Measurements from ENCODE around the gene CFAP299. TPM values are rescaled to one million over a fixed set of nuclear protein-coding genes. Genes with fewer than 3 reads are reported as not detected.
"Not testable (repeated sequence)": the region's sequence is repeated elsewhere in the genome, so short reads cannot be mapped to it uniquely, and the experiment has no call there.

CFAP299 gene
- polyA plus RNA-seq, 6 donors from 2014 or later: not detected

GRCh38 chr4:80631861-80632260 lies 296.3 kb downstream of the CFAP299 start:
- DNase-seq: no peak
- Mint-ChIP-seq H3K27me3 (peaks cover 0 to 4% (median 0%) of the 10 kb centered on the region in 3 donors), H3K36me3 (no peaks in the 10 kb centered on the region), H3K27ac (no peak overlapping the region), H3K9me3 (peaks cover 0 to 16% (median 2%) of the 10 kb centered on the region in 7 donors), H3K4me3 (no peak overlapping the region), H3K4me1 (no peaks in the 10 kb centered on the region)
- no peak for ATAC-seq (ENCODE audit: low read depth in 2 of 2)

DNA sequence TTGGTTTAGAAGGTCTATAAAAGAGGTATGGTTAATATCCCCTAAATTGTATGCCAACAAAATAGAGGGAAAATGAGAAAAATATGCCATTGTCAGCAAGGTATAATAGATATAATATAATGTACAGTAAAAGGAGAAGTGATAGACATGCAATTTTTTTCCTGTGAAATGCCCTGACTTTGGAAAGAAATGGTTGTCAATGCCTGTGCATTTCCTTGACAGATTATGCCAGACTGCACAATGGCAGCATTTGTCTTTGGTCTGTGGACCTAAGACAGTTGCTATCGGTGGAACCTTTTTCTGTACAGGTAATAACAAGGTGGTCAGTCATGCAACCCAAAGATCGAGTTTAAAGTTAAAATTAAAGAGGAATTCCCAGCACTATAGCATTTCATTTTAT lies 301.7 kb downstream of the CFAP299 start:
- no peaks in the 10 kb centered on the region for H3K36me3 Mint-ChIP-seq
- ATAC-seq (ENCODE audit: low read depth in 2 of 2) (no peak), DNase-seq (no peak)
- peak overlapping the region in 1 of 6 donors; percentile 19 for H3K27ac Mint-ChIP-seq
- H3K27me3 Mint-ChIP-seq: no peaks in the 10 kb centered on the region
- H3K4me3 Mint-ChIP-seq: no peak overlapping the region
- no peaks in the 10 kb centered on the region for H3K4me1 Mint-ChIP-seq
- H3K9me3 Mint-ChIP-seq: no peaks in the 10 kb centered on the region

- no peak overlapping the region for H3K27ac Mint-ChIP-seq
- no peak overlapping the region for H3K4me3 Mint-ChIP-seq
These were observed 310.5 kb downstream of the CFAP299 start for GRCh38 chr4:80646061-80646460.

GRCh38 chr4:80655662-80656061 lies 320.1 kb downstream of the CFAP299 start:
- no peak overlapping the region for H3K27ac Mint-ChIP-seq
- no peaks in the 10 kb centered on the region for H3K36me3 Mint-ChIP-seq
- peaks cover 0 to 26% (median 19%) of the 10 kb centered on the region in 3 donors for H3K27me3 Mint-ChIP-seq
- DNase-seq (no peak), ATAC-seq (ENCODE audit: low read depth in 2 of 2) (no peak)
- H3K4me1 Mint-ChIP-seq: peaks cover 0 to 5% (median 0%) of the 10 kb centered on the region in 3 donors
- H3K9me3 Mint-ChIP-seq: peaks cover 2 to 17% (median 10%) of the 10 kb centered on the region in 7 donors
- no peak overlapping the region for H3K4me3 Mint-ChIP-seq

More at GRCh38 chr4:80646061-80646460, 310.5 kb downstream of the CFAP299 start:
- no peaks in the 10 kb centered on the region for H3K36me3 Mint-ChIP-seq
- peaks cover 0 to under 1% (median 0%) of the 10 kb centered on the region in 3 donors for H3K4me1 Mint-ChIP-seq
- no peaks in the 10 kb centered on the region for H3K9me3 Mint-ChIP-seq
- no peak for ATAC-seq (ENCODE audit: low read depth in 2 of 2)
- peaks cover 0 to 5% (median 3%) of the 10 kb centered on the region in 3 donors for H3K27me3 Mint-ChIP-seq
- no peak for DNase-seq

DNA sequence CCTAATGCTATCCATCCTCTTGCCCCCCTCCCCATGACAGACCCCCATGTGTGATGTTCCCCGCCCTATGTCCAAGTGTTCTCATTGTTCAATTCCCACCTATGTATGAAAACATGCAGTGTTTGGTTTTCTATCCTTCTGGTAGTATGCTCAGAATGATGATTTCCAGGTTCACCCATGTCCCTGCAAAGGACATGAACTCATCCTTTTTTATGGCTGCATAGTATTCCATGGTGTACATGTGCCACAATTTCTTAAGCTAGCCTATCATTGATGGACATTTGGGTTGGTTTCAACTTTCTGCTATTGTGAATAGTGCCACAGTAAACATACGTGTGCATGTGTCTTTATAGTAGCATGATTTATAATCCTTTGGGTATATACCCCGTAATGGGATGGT lies 334.6 kb downstream of the CFAP299 start:
- H3K4me3 Mint-ChIP-seq; H3K4me1 Mint-ChIP-seq; DNase-seq; H3K9me3 Mint-ChIP-seq; H3K36me3 Mint-ChIP-seq; ATAC-seq (ENCODE audit: low read depth in 2 of 2); H3K27ac Mint-ChIP-seq: not testable (repeated sequence)
- peaks cover 0 to 13% (median 3%) of the 10 kb centered on the region in 3 donors for H3K27me3 Mint-ChIP-seq

- H3K4me3 Mint-ChIP-seq: no peak overlapping the region
- H3K4me1 Mint-ChIP-seq: peaks cover 4 to 6% (median 4%) of the 10 kb centered on the region in 3 donors
- no peaks in the 10 kb centered on the region for H3K36me3 Mint-ChIP-seq
- H3K27ac Mint-ChIP-seq: no peak overlapping the region
- ATAC-seq (ENCODE audit: low read depth in 2 of 2) (no peak), DNase-seq (no peak)
- H3K9me3 Mint-ChIP-seq: no peaks in the 10 kb centered on the region
- H3K27me3 Mint-ChIP-seq: peaks cover 14 to 21% (median 20%) of the 10 kb centered on the region in 3 donors
These were observed 342.9 kb downstream of the CFAP299 start for GRCh38 chr4:80678413-80678812.

DNA sequence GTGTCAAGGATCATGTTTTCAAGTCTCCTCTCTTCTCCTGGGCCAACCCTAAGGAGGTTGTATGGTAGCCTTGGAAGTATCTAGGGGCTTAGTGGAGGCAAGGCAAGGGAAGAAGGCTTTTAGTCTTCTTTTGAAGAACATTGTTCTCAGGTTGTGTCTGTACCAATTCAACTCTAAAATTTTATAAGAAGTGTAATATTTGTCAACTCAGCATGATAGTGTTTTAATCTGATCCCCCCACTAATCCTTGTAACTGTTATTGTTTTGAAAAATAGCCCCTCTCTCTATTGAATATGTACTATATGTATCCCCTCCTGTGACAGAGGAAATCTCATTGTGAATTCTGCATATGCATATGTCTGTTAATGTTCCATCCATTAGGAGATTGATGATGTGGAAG lies 345.4 kb downstream of the CFAP299 start:
- Mint-ChIP-seq H3K4me3 (no peak overlapping the region), H3K27ac (no peak overlapping the region), H3K4me1 (peaks cover 7 to 13% (median 10%) of the 10 kb centered on the region in 3 donors), H3K36me3 (no peaks in the 10 kb centered on the region), H3K27me3 (peaks cover 10 to 21% (median 12%) of the 10 kb centered on the region in 3 donors), H3K9me3 (no peaks in the 10 kb centered on the region)
- ATAC-seq (ENCODE audit: low read depth in 2 of 2) (no peak), DNase-seq (no peak)

GRCh38 chr4:80685214-80685613 lies 349.7 kb downstream of the CFAP299 start:
- Mint-ChIP-seq H3K27me3 (peaks cover 8 to 22% (median 10%) of the 10 kb centered on the region in 3 donors), H3K36me3 (no peaks in the 10 kb centered on the region), H3K4me3 (no peak overlapping the region), H3K4me1 (peaks cover 4 to 7% (median 5%) of the 10 kb centered on the region in 3 donors), H3K27ac (no peak overlapping the region), H3K9me3 (peaks cover 0 to 3% (median 0%) of the 10 kb centered on the region in 7 donors)
- ATAC-seq (ENCODE audit: low read depth in 2 of 2) (peak; percentile 65 to 86), DNase-seq (no peak)

- peaks cover 3 to 11% (median 10%) of the 10 kb centered on the region in 3 donors for H3K27me3 Mint-ChIP-seq
- H3K4me3 Mint-ChIP-seq; H3K36me3 Mint-ChIP-seq; H3K9me3 Mint-ChIP-seq; H3K27ac Mint-ChIP-seq; ATAC-seq (ENCODE audit: low read depth in 2 of 2); H3K4me1 Mint-ChIP-seq; DNase-seq: not testable (repeated sequence)
These were observed 352.2 kb downstream of the CFAP299 start for GRCh38 chr4:80687736-80688135.

DNA sequence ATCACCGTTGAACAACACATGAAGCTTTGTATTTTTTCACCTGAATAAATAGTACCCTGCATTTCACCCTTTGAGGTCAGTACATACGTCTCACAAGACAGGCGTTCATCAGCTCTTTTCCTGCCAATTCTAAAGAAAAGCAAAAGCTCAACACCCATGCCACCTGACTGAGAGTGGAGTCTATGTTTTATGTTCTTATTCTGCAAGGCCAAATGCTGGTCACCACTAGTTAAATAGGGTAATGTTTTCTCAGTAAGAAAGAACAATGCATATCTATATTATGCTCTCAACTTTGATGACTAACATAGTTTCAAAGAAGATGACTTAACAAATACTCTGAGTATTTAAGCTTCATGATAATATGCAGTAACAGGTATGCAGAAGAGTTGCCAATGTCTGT lies 358.6 kb downstream of the CFAP299 start:
- no peaks in the 10 kb centered on the region for H3K4me1 Mint-ChIP-seq
- peaks cover 0 to 4% (median 3%) of the 10 kb centered on the region in 3 donors for H3K27me3 Mint-ChIP-seq
- H3K36me3 Mint-ChIP-seq: no peaks in the 10 kb centered on the region
- H3K9me3 Mint-ChIP-seq: peaks cover 0 to 9% (median 0%) of the 10 kb centered on the region in 7 donors
- no peak overlapping the region for H3K27ac Mint-ChIP-seq
- ATAC-seq (ENCODE audit: low read depth in 2 of 2) (no peak), DNase-seq (no peak)
- H3K4me3 Mint-ChIP-seq: no peak overlapping the region

- Mint-ChIP-seq H3K36me3 (no peaks in the 10 kb centered on the region), H3K4me1 (no peaks in the 10 kb centered on the region), H3K9me3 (no peaks in the 10 kb centered on the region), H3K4me3 (no peak overlapping the region), H3K27me3 (no peaks in the 10 kb centered on the region), H3K27ac (no peak overlapping the region)
- DNase-seq: no peak
- ATAC-seq (ENCODE audit: low read depth in 2 of 2): no peak
These were observed 369.8 kb downstream of the CFAP299 start for GRCh38 chr4:80705311-80705710.

DNA sequence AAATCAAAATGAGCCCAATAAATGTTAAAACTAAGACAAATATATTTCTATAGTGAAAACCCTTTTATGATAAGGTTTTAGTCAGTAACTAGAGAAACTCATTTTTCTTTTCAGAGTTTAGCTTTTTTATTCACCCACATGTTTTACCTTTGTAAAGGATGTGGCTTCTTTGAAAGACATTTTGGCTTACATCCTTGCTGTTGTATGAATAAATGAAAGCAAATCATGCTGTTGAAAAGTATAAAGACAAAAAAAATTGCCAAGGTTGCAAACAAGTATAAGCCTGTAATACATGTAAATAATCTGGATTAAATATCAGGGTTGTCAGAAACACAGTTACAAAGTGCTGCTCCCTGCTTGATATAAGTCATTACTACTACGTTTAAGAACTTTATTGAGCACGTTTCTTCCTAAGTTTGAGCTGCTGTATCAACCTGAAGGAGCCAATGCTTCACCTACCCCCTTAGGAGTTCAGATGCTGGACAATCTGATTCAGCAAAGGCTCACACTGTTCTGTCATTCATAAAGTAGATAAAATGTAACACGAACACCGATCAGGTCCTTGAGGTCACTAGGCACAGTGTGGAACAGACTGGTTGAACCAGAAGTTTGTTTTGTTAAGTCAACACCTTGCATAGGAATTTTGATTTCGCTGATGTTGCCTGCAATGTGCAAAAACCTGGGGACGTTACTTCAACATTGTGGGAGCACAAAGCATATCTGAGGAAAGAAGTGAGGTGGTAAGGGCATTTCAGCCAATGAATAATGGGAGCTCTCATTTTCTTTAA lies 373.7 kb downstream of the CFAP299 start:
- no peak overlapping the region for H3K4me3 Mint-ChIP-seq
- H3K27me3 Mint-ChIP-seq: peaks cover 0 to 5% (median 0%) of the 10 kb centered on the region in 3 donors
- DNase-seq (no peak), ATAC-seq (ENCODE audit: low read depth in 2 of 2) (no peak)
- H3K4me1 Mint-ChIP-seq: no peaks in the 10 kb centered on the region
- H3K9me3 Mint-ChIP-seq: no peaks in the 10 kb centered on the region
- no peak overlapping the region for H3K27ac Mint-ChIP-seq
- no peaks in the 10 kb centered on the region for H3K36me3 Mint-ChIP-seq

DNA sequence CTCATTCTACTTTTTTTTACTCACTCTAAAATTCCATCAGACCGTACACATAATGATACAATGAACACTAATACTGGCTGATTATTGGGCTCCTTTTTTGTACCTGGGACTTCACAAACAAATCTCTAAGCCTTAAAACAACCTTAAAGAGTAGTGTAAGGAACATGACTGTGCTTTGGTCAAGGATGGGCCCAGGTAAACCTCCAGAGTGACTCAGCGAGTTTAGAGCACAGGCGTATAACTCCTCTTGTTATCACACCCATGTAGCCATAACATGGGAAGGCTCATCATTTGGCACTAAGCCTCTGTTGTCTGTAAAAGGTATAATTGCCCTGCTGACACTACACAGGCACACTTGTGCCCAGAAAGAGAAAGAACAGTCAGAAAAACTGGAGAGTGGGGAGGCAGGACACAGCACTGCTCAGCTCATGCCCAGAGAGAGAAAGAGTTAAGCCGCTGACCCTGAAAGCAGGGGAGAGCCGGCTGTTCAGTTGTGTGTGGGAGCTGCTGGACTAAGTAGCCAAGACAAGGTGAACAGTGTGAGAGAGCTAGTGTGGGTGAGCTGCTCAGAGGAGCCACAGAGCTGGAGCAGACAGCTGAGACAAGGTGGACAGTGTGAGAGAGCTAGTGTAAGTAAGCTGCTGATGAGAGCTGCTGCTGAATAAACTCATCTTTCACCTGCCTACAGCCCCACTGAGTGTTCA lies 375.4 kb downstream of the CFAP299 start:
- DNase-seq: no peak
- Mint-ChIP-seq H3K4me3 (no peak overlapping the region), H3K4me1 (no peaks in the 10 kb centered on the region), H3K27me3 (peaks cover 0 to 10% (median 0%) of the 10 kb centered on the region in 3 donors), H3K36me3 (no peaks in the 10 kb centered on the region), H3K9me3 (no peaks in the 10 kb centered on the region), H3K27ac (no peak overlapping the region)
- ATAC-seq (ENCODE audit: low read depth in 2 of 2): no peak

- H3K4me1 Mint-ChIP-seq: no peaks in the 10 kb centered on the region
- no peak overlapping the region for H3K4me3 Mint-ChIP-seq
- DNase-seq (no peak), ATAC-seq (ENCODE audit: low read depth in 2 of 2) (no peak)
- H3K27me3 Mint-ChIP-seq: peaks cover 0 to 10% (median 0%) of the 10 kb centered on the region in 3 donors
- H3K36me3 Mint-ChIP-seq: no peaks in the 10 kb centered on the region
- H3K9me3 Mint-ChIP-seq: no peaks in the 10 kb centered on the region
- H3K27ac Mint-ChIP-seq: no peak overlapping the region
These were observed 376.4 kb downstream of the CFAP299 start for GRCh38 chr4:80711956-80712355.

Measured in naive B cell (primary cell).